Stomach (tissue), 4 donors: ENCODE measurements around the gene GRIN2C.

ENCODE experiments used
- CTCF ChIP-seq, 7 experiments: fragments of 450-650 bp in 4 of 7; fragments of 200-600 bp in 3 of 7; sonication (generic) in 3 of 7; IDR thresholded peaks; one replicate each; pipeline ENCODE4 v1.5.1; 2016 to 2019; ENCODE audit warnings: antibody characterized with exemption in 7 of 7, control low read depth in 2 of 7, mild to moderate bottlenecking in 1 of 7
- POLR2A ChIP-seq, 4 donors: fragments of 450-650 bp; IDR thresholded peaks; one replicate each; pipeline ENCODE4 v1.6.1; 2016; ENCODE audit warnings: antibody characterized with exemption in 4 of 4, control low read depth in 2 of 4, mild to moderate bottlenecking in 1 of 4, moderate library complexity in 1 of 4

GRCh38 chr17:74807441-74807840 lies 52.2 kb downstream of the GRIN2C start:
- no peak for TF ChIP-seq POLR2A (IDR thresholded peaks at IDR 0.05)
- no peak for TF ChIP-seq CTCF (IDR thresholded peaks at IDR 0.05)
